ENCODE measurements around the gene FIGNL1.
"Not testable (repeated sequence)": the region's sequence is repeated elsewhere in the genome, so short reads cannot be mapped to it uniquely, and the experiment has no call there.

FIGNL1 gene

DNA sequence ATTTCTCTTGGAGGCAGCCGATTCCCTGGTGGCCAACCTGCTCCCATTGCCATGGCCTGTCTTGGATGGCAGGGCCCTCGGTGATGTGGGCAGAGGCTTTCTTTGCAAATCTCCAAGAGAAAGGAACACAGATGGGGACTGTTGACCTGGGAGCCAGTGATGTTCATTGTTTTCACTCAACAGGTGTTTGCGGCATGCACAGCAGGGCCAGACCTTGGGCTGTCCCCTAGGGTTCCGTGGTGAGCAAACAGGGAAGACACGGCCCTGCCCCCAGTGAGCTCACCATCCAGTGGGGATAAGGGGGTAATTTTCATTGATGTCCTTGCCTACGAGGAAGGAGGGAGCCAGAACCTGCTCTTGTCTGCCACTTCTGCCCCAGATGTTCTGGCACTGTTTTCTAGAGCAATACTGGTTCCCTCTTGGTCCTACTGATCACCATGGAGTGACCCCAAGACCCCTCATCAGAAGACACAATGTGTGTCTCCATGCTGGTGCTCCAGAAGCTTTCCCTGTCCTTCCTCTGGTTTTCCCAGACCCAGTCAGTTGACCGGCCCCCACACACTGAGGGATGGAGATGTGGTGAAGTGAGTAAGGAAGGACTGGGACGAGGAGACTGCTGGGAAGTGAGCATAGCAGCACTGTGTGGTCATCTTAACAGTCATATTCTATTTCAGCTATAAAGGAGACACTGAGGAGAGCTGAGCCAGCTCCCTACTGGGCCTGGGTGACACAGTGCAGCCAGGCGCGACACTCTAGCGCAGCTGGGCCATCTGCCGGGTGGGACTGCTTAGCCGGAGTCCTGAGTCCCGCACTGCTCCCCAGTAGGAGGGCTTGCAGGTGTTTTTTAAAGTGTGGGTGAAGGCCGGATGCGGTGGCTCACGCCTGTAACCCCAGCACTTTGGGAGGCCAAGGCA, 20.4 kb upstream of the FIGNL1 start:
- no peak for DNase-seq

DNA sequence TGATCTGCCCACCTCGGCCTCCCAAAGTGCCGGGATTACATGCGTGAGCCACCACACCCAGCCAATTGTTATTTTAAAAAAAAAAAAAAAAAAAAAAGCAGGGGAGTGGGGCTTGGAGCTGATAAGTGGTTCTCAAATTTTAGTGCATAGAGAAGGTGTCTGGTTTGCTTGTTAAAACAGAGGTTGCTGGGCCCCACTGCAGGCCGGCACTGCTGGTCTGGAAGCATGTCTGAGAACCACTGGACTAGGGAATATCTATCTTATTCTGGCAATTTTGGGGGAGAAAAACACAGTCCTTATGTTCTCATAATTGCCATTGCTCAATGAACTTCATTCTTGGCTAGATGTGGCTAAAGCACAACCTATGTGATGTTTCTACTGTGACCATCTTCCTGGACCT, 19.0 kb upstream of the FIGNL1 start:
- no peak for DNase-seq

DNA sequence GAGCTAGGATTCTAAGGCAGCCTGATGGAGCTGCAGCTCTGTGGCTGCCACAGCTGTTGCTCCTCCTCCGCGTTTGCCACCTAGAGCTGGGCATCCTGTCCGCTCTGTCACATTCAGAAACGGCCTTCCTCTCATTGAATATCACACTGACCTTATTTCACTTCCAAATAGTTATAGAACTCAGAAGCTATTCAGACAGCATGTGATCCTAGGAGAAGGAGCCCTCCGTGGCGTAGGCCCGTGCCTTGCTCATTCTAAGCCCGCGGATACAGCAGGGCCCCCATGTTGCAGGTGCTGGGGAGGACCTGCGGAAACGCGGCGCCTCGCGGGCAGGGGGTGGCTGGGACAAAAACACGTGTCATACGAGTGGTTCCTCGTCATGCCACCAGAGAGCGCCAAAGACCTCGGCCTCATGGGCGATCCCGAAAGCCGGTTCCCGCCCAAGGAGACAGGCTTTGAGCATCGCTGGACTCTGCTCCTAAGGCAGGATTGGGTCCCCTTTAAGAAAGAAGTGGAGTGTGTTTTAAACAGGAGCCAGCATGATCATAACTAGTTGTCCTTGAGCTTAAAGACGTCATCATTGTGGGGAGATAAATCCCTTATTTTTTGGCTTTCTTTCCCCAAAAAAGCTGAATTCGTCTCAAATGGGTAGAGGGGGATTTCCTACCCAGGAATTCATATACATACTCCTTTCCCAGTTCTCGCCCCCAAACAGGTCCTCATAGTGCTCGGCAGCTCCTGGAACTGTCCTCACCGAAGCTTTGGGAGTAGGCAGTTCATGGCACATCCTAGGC, 17.9 kb upstream of the FIGNL1 start:
- no peak for DNase-seq

DNA sequence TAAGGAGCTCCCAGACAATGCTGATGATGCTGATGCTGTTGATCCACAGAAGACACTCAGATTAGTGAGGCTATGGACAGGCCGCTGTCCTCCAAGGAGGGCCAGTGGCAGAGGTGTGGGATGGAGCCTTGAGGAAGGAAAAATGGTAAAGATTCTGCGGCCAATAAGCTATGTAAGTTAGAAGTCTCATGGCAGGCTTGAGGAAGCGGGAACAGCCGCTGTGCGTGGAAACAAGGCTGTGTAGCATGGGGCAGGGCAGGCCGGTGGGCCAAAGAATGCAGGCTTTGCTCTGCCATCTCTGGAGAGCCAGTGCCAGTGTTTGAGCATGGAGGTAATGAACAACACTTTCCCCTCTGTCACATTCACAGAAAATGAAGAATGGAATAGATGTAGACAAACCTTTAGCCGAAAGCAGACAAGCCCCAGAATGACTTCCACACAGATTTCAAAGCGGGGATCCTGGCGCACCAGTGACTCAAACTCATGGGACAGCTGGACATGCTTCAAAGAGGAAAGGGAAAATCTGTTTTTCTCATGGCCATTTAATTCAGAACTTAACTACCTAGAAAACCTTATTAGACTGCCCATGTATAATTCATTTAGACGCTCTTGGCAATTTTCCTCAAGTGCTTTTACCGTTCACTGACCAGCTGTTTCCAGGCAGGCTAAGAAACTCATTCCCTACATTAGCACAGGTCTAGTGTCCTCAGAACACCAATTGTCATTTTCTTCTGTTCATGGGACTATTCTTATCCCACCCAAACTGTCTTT, 16.9 kb upstream of the FIGNL1 start:
- DNase-seq, result no peak

DNA sequence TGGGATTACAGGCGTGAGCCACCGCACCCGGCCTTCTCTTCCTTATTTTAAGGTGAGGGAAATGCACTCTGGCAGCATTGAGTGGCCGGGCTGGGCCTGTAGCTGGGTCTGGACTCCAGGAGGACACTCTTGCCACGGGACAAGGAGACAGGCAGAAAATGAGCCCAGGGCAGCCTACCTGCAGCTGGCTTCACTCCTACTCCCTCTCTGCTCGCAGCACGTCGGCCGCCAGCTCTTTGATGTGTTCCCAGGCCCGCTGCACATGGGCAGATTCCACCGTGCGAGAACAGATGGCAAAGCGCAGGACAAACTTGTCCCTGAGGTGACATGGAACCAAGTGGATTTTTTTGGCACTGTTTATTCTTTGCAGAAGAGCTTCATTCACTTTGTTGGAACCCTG, 12.9 kb upstream of the FIGNL1 start:
- DNase-seq, result no peak

DNA sequence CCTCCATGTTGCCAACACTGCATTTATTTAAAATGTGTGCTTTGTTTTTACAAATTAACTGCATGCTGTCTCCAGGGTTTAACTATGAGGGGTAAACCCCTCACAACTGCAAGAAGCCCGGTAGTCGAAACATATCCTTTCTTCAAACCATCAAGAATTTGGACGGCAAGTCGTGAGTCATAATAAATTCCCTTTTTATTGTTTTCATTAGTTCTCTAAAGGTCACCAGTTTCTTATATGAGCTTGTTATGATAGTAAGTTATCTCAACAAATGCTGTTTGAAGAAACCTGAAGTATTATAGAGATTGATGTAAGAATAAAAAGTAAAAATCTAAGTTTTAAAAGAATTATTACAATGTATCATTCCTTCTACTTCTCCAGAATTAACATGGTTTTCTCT, 12.2 kb upstream of the FIGNL1 start:
- DNase-seq, result no peak

DNA sequence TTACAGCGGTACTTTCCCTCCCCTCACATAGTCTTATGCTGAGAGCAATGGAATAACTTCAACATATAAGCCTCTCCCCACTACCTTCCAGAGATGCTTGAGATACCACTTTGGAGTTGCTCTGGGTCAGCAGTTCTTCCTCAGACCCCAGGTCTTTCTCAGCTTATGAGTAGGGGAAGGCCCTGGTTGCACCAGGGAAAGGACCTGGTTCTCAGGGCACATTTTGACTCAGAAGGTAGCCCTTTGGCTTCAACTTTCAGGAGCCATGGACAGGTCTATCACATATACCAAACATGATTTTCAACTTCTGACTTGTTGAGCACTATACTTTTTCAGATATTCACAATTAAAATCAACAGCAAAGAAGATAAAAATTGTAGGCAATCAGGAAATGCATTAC, 11.5 kb upstream of the FIGNL1 start:
- no peak for DNase-seq

DNA sequence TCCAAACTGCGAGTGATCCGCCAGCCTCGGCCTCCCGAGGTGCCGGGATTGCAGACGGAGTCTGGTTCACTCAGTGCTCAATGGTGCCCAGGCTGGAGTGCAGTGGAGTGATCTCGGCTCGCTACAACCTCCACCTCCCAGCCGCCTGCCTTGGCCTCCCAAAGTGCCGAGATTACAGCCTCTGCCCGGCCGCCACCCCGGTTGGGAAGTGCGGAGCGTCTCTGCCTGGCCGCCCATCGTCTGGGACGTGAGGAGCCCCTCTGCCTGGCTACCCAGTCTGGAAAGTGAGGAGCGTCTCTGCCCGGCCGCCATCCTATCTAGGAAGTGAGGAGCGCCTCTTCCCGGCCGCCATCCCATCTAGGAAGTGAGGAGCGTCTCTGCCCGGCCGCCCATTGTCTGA, 9.0 kb upstream of the FIGNL1 start:
- not testable (repeated sequence) for DNase-seq

DNA sequence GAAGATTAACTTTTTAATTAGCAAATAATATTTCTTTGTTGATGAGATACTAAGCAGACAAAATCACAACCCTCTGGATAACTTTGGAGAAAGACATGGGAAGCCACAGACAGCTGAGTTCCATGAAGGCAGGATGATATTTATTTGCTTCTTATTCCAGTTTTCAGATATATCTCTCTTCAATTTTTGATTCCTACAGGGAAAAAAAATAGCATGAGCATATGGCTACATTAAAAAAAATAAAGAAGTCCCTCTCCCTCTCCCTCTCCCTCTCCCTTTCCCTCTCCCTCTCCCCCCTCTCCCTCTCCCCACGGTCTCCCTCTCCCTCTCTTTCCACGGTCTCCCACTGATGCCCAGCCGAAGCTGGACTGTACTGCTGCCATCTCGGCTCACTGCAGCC, 8.5 kb upstream of the FIGNL1 start:
- DNase-seq, result not testable (repeated sequence)

DNA sequence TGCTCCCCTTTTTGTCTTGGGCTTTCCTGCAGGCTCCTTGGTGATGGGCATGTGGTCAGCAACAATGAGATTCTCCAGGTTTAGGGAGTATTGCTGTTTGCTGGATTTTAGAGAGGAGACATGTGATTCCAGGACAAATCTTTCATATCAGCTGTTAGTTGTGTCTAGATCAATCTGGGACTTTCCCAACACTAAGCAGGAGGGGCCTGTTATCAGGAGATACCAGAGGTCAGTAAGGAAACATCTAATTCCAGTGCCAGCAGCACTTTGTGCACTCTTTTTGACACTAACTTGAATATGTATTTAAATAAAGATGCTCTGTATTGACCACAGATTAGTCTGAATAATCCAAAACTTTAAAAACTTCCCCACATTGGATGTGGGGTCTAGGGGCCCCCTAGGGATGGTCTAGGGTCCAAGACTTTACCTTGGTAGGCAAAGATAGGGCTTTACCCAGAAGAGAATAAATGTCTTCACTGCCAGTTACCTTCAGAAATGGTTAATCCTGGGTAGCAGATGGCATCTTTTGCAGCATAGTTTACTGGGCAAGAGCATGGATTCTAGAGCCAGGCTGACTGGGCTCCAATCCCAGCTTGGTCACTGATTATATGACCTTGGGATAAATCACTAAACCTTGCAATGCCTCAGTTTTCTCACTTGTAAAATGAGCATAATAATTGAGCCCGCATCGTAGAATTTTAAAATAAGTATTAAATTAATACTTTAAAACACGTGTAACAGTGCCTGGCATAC, 6.4 kb upstream of the FIGNL1 start:
- no peak for DNase-seq

DNA sequence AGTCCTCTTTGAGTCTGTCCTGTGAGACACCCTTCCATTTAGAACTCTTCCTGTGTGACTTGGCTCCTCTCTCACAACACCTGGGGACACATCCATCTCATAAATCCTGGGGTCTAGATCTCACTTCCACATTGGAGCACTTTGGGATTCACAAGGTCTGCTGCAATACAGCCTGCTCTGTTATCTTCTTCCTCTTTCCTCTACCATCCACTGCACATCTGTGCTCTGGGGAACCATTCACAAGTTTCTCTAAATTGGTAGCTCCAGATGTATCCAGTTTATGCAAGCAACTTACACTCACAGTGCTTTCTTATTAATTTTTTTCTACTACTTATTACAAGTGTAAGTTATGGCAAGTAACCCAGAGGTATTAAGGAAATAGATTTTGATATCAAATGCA, 5.5 kb upstream of the FIGNL1 start:
- no peak for DNase-seq

DNA sequence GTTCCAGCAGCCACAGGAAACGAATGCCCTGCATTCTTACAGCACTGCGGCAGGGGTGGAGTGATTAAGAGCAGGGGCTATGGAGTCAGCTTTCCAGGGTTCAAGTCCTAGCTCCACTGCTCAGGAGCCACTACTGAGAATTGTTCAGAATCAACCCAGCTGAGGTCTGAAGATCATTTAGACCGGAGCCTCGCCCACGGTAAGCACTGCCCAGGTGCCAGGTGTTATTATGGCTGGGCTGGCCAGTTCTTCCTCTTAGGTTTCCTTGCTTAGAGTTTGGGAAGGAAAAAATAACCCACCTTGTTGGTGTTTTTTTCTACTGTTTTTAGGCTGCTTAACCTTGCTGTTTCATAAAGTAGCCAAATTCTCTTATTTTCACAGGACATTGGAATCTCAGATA, 4.8 kb upstream of the FIGNL1 start:
- DNase-seq, result no peak

DNA sequence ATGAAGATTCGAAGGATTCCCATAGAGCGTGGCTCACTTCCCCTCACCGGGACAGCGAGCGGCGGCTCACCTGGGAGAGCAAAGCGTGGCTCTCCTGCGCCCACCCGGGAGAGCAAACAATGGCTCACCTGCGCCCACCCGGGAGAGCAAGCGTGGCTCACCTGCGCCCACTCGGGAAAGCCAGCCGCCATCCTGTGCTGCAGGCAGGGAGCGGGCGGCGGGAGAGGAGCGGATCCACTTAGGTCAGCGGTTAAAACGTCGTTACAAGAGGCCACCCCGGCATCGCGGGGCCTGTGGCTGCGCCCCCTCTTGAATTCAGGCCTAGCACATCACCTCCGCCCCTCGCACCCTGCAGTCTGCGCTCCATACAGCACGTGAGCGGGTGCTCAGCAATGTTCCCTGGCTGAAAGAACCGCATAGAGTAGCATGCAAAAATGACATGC, 461 bp upstream of the FIGNL1 start:
- DNase-seq, result no peak

DNA sequence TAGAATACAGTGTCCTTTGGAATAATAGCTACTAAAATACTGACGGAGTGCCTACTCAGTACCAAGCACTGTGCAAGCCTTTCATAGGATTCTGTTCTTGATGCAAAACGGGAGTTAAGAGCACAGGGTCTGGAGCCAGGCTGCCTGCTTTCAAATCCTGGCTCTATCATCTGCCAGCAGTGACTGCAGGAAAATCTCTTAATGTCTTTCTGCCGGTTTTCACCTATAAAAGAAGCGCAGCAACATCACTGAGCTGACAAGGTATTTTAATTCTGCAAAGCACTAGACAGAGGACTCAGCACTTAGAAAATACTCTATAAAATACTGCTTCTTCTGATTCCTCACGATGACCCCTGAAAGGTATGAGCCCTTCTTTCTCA, 659 bp downstream of the FIGNL1 start:
- DNase-seq, result no peak

DNA sequence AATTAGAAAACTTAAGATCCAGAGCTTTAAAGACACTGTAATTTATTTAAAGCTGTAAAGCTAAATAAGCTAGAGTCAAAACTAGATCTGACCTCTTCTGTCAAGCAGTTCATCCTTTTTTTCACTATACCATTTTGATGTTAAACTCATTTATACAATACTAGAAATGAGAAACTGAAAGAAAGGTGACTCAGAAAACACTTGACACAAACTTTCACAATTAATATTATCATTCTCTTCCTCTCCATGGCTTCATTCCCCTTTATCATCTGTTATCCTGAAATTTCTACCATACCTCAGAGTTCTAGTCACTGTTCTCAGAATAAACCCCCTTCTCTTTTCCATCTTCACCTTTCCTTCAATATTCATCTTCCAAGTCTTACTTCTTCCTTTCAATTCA, 1.3 kb downstream of the FIGNL1 start:
- no peak for DNase-seq

DNA sequence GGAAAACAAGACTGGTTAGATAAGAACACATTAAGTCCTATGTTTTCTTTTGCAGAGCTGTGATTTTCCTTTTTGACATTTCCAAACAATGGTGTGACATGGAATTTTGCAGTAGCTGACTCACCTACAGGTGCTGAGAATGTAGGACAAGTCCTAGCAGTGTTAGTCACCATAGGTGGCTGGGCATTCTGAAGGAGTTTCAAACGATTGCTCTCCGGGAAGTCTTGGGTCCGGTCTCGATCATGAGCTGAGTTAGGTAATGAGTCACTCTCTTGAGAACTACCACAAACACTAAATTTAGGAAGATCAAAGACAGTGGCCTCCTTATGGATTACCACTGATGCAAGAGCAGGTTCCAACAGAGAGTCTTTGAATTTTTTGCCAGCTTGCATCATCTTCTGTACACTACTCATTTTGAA, 3.6 kb downstream of the FIGNL1 start:
- no peak for DNase-seq

DNA sequence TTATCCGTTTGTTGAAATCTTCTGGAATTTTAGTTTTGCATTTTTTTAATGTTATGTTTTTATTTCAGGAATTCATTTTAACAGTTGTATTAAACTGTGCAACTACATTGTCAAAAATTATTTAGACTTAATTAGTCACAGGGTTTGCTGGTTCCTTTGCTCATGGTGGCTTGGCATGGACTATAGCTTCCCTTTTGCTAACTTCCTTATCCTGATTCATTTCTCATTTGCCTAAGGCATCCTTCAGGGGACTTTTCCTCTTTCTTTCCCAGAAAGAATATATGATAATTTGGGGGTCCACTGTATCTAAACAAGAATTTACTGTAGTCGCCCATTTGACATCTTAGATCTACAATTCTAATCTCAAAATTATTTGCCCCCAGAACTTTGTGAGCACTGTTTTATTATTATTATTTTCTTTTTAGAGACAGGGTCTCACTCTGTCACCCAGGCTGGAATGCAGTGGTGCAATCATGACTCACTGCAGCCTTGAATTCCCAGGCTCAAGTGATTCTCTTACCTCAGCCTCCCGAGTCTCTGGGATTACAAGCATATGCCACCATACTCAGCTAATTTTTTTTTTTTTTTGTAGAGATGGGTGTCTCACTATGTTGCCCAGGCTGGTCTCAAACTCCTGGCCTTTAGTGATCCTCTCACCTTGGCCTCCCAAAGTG, 13.9 kb downstream of the FIGNL1 start:
- no peak for DNase-seq

DNA sequence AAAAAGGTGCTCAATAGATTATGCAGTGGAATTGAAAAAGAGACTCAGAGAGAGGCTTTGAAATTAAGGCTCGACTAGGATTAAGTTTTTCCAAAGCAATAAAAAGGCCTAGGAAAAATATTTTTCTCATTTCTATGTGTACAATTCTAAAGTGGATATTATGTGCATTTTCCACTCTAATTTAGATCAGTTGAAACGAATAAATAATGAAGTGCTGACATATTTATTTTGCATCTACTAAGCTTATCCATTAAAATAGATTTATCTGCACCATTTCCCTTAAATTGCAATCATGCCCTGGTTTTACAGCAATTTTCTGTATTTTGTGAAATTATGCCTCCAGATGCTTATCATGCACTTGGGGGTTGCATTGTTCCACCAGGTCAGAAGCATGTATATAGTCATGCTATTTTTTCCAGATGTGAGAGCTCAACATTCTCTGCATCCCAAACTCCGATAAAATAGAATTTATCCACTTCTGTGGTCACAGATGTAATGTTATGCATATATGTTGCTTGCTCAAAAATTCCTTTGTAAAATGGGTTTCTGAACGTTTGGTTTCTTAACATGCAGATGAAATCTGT, 18.3 kb downstream of the FIGNL1 start:
- no peak for DNase-seq

DNA sequence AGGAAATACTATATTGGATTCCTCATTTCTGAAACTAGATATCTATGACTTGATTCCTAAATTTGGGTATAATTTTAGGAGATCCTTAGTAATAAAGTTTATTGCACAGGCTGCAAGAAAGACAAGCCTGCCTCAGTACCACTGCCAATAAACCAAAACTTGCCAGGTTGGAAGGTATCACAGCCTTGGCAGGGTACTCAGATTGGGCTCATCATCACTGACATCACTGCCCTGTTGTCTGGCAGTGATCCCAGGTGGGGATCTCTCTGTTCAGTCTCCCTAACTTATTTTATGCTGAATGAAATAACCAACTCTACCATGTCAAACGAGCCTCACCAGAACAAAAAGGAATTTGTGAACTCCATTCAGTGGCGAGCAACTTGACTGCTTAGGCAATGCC, 18.8 kb downstream of the FIGNL1 start:
- no peak for DNase-seq

DNA sequence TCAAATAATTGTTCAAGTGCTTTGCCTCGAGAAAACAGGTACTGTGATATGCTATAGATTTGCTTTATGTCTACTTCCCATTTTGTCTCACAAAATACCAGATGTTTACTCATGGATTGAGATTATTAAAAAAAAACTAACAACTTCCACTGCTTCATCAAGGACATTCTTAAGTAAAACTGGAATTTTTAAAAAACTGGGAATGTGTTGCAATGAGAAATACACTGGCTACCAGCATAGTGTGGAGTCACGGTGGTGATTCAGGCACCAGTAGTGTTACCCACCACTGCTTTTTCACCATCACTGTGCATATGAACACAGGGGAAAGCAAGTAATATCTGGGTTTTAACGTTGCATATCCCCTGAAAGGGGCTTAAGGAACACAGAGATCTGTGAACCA, 21.2 kb downstream of the FIGNL1 start:
- DNase-seq, result no peak

DNA sequence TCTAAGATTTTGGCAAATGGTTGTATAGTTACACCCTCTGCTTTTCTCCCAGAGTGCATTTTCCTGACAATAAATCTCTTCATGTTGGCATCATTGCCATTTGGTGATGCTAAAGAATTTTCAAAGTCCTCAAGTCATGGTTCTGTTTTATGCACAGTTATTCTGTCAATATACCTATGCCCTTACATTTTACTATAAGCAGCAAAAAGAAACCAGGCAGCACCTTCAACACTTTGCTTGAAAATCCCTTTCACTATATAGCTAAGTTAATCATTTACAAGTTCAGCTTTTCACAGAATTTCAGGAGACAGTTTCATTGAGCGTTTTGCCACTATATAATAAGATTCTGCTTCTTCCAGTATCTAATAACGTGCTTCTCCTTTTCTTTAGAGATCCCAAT, 22.6 kb downstream of the FIGNL1 start:
- no peak for DNase-seq
